Mucosa of rectum (tissue), 2 donors: ENCODE results near the gene CCT3.
A peak's percentile ranks its signal among the peaks of the same experiment; 100 is the strongest.

Experiments
- H3K27ac ChIP-seq, 2 donors: one replicate each; pipeline ENCODE4 v1.7.0; 2013; ENCODE audit warnings: inconsistent platforms in 2 of 2, low read depth in 2 of 2, low read length in 2 of 2
- H3K27me3 ChIP-seq, 2 donors: one replicate each; pipeline ENCODE4 v1.7.0; 2013; ENCODE audit warnings: low read length in 2 of 2; ENCODE audit not compliant: control insufficient read depth in 2 of 2, insufficient read depth in 2 of 2
- H3K36me3 ChIP-seq, 2 donors: one replicate each; pipeline ENCODE4 v1.7.0; 2013; ENCODE audit warnings: low read length in 2 of 2; ENCODE audit not compliant: control insufficient read depth in 2 of 2, insufficient read depth in 2 of 2
- H3K4me1 ChIP-seq, 2 donors: one replicate each; pipeline ENCODE4 v1.7.0; 2013; ENCODE audit warnings: low read length in 2 of 2, mild to moderate bottlenecking in 1 of 2; ENCODE audit not compliant: control insufficient read depth in 2 of 2, insufficient read depth in 2 of 2
- H3K4me3 ChIP-seq, 2 donors: one replicate each; pipeline ENCODE4 v1.7.0; 2013; ENCODE audit warnings: low read length in 2 of 2
- H3K9ac ChIP-seq, 2 donors: one replicate each; pipeline ENCODE4 v1.7.0; 2013; ENCODE audit warnings: low read length in 2 of 2, low read depth in 1 of 2, mild to moderate bottlenecking in 1 of 2
- H3K9me3 ChIP-seq, 2 donors: one replicate each; pipeline ENCODE4 v1.7.0; 2013; ENCODE audit warnings: low read length in 2 of 2; ENCODE audit not compliant: control insufficient read depth in 2 of 2
- donor health status: healthy.
- donor health status: Normal muscosa, but diverticular disease.

The CCT3 gene

GRCh38 chr1:156338180-156338976, at the start of gene CCT3, which contains the start of gene TSACC:
CCT3 (minus strand) TSS chr1:156338292; CDS start chr1:156338184, 108 bp downstream.
TSACC (plus strand) TSS chr1:156338526; CDS start chr1:156339758, 1,232 bp downstream.
- peak within 1 kb of the TSS; percentile 97 to 99 for H3K4me3 ChIP-seq
- H3K9ac ChIP-seq: peak within 1 kb of the TSS; percentile 74 to 88

GRCh38 chr1:156387870-156388173, 49.7 kb upstream of the CCT3 start:
- Histone ChIP-seq H3K4me3 (no peak overlapping the region), H3K9me3 (no peaks in the 10 kb centered on the region), H3K9ac (no peak overlapping the region), H3K4me1 (no peaks in the 10 kb centered on the region), H3K36me3 (no peaks in the 10 kb centered on the region), H3K27ac (no peak overlapping the region), H3K27me3 (peaks cover 8 to 31% of the 10 kb centered on the region in 2 donors)

More at GRCh38 chr1:156338180-156338976, at the start of gene CCT3, which contains the start of gene TSACC:
- Histone ChIP-seq H3K4me1 (peaks cover 9 to 13% of the 10 kb centered on the region in 2 donors), H3K27ac (peak within 1 kb of the TSS; percentile 79 to 86), H3K9me3 (no peaks in the 10 kb centered on the region), H3K27me3 (no peaks in the 10 kb centered on the region), H3K36me3 (peaks cover 18 to 19% of the 10 kb centered on the region in 2 donors)

- Histone ChIP-seq H3K9ac (no peak overlapping the region), H3K4me3 (no peak overlapping the region)
These were observed 49.1 kb upstream of the CCT3 start for GRCh38 chr1:156386949-156387869.

GRCh38 chr1:156386134-156386901, 48.2 kb upstream of the CCT3 start:
- Histone ChIP-seq H3K9ac (no peak overlapping the region), H3K27ac (no peak overlapping the region), H3K36me3 (no peaks in the 10 kb centered on the region), H3K9me3 (no peaks in the 10 kb centered on the region), H3K4me3 (no peak overlapping the region), H3K4me1 (no peaks in the 10 kb centered on the region), H3K27me3 (peaks cover 6 to 31% of the 10 kb centered on the region in 2 donors)

More at GRCh38 chr1:156386949-156387869, 49.1 kb upstream of the CCT3 start:
- no peaks in the 10 kb centered on the region for H3K36me3 ChIP-seq
- no peaks in the 10 kb centered on the region for H3K4me1 ChIP-seq
- peaks cover 8 to 31% of the 10 kb centered on the region in 2 donors for H3K27me3 ChIP-seq
- H3K27ac ChIP-seq: no peak overlapping the region
- H3K9me3 ChIP-seq: no peaks in the 10 kb centered on the region

- Histone ChIP-seq H3K27ac (no peak overlapping the region), H3K36me3 (no peaks in the 10 kb centered on the region), H3K9ac (no peak overlapping the region), H3K4me3 (no peak overlapping the region), H3K9me3 (no peaks in the 10 kb centered on the region), H3K27me3 (peaks cover 6 to 29% of the 10 kb centered on the region in 2 donors), H3K4me1 (no peaks in the 10 kb centered on the region)
These were observed 47.5 kb upstream of the CCT3 start for GRCh38 chr1:156385534-156386031.

- no peaks in the 10 kb centered on the region for H3K36me3 ChIP-seq
- H3K9ac ChIP-seq: no peak overlapping the region
- H3K9me3 ChIP-seq: no peaks in the 10 kb centered on the region
- no peak overlapping the region for H3K27ac ChIP-seq
- no peak overlapping the region for H3K4me3 ChIP-seq
- peaks cover 6 to 26% of the 10 kb centered on the region in 2 donors for H3K27me3 ChIP-seq
- no peaks in the 10 kb centered on the region for H3K4me1 ChIP-seq
These were observed 46.6 kb upstream of the CCT3 start for GRCh38 chr1:156384658-156385057.

GRCh38 chr1:156384007-156384406, 45.9 kb upstream of the CCT3 start:
- Histone ChIP-seq H3K4me1 (no peaks in the 10 kb centered on the region), H3K27ac (no peak overlapping the region), H3K9ac (no peak overlapping the region), H3K9me3 (no peaks in the 10 kb centered on the region), H3K4me3 (no peak overlapping the region), H3K36me3 (no peaks in the 10 kb centered on the region), H3K27me3 (peaks cover 0 to 19% of the 10 kb centered on the region in 2 donors)

GRCh38 chr1:156383023-156383422, 44.9 kb upstream of the CCT3 start:
- Histone ChIP-seq H3K9me3 (no peaks in the 10 kb centered on the region), H3K4me3 (no peak overlapping the region), H3K4me1 (no peaks in the 10 kb centered on the region), H3K36me3 (no peaks in the 10 kb centered on the region), H3K27ac (no peak overlapping the region), H3K9ac (no peak overlapping the region), H3K27me3 (peaks cover 0 to 12% of the 10 kb centered on the region in 2 donors)

- H3K9me3 ChIP-seq: no peaks in the 10 kb centered on the region
- H3K36me3 ChIP-seq: no peaks in the 10 kb centered on the region
- H3K27me3 ChIP-seq: peaks cover 0 to 7% of the 10 kb centered on the region in 2 donors
- no peak overlapping the region for H3K4me3 ChIP-seq
- no peak overlapping the region for H3K27ac ChIP-seq
- no peak overlapping the region for H3K9ac ChIP-seq
- no peaks in the 10 kb centered on the region for H3K4me1 ChIP-seq
These were observed 44.5 kb upstream of the CCT3 start for GRCh38 chr1:156382561-156382960.
